ENCODE measurements around the gene SYNM.

SYNM gene

DNA sequence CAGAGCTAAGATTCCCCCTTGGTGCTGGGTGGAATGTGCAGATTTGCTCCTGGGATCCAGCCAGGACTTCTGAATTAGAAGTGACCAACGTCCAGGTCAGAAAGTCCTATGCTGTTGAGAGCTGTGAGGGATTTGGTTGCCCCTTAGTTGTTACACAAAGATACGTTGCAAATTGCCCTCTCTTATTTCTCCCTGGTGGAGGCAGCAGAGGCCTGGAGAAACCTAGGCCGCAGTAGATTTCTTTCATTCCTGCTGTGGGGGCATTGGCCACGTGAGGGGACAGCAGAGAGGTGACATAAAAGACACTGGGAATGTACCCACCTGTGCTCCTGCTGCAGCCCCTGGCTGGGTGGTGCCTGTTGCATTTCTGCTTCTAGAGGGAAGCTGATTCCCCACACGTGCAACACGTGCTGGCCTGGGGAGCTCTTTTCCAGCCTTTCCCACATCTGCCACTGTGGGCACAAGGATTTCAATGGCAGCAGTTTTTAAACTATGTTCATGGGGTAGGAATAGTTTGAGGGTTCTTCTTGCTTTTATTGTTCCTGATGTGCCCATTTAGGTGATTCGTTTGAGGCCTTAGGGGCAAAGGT, 65.7 kb downstream of the SYNM start:
- no peak for DNase-seq

DNA sequence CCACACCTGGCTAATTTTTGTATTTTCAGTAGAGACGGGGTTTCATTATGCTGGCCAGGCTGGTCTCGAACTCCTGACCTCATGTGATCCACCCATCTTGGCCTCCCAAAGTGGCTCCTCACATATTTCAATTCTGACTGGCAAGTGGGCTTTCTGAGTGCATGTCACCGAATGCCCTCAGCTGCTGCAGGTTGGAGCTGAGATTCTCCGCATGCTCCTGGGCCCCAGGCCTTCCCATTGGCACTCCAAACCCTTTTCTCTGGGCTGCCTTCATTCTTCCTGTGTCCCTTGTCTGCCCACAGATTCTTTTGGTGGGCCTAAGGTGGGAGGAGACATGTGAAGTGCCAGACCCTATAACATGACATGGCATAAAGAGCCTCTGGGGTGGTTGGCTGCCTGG, 67.3 kb downstream of the SYNM start:
- no peak for DNase-seq

DNA sequence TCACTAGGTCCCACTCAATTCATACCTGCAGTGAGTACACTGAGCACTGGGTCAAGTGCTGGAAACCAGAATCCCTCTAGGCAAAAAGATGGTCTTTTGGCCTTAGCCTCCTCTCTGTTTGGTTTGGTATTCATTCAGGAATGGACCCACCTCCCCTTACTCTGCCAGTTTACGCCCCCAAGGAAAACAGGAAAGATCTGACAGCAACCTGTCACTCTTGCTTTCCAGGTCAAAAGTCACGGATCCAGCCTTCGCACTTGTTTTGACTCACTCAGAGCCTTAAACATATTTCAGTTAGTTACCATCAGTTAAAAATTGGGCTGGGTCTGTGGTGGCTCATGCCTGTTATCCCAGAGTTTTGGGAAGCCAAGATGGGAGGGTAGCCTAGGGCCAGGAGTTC, 68.1 kb downstream of the SYNM start:
- DNase-seq = no peak

DNA sequence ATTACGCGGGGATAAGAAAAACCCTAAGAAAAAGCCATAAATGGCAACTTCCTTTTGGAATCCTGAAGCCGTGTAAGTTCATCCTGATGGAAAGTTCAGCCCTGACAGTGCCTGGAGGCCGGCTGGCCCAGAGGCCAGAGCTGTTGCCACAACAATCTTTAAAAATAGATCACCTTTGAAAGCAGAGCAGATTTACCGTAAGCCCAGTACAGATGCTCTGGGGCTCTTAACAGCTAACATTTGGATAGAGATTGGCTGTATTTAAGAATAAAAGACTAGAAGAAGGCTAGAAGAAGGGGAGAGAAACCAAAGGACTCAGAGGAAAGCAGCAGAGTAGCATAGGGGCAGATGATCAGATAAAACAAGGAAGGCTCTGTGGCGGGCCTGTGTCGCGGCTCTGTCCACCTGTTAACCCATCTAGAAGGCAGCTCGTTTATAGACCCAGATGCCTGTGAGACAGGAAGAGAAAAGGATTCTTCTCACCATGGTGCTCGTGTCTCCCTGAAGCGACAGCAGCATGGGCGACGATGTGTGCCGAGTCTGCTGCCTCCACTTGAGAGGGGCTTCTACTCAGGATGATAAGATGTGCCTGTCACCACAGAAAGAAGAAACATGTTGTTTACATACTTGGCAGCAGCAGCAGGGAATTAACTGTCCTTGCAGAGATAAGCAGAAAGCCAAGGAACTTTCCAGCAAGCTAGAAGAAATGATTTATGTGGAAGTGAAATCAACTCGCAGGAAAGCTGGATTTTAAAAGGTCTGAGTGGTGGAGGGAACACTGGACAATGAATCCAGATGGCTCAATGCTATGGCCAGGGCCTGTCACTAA, 69.9 kb downstream of the SYNM start:
- no peak for DNase-seq

DNA sequence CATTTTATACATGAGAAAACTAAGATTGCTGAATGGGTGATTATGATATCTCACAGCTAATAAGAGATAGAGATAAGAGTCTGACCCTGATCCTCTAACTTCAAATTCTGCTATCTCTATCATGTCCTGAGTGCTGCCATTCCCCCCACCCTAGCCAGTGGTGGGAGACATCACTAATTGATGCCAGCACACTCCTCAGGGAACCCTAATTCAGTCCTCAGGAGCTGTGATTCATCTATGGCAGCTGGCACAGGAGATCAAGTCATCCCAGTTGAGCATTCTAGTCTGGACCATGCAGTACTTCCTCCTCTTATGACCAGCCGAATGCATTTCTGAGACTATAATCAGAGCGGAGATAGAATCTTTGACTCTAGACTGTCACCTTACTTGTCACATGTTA, 71.9 kb downstream of the SYNM start:
- DNase-seq = no peak

DNA sequence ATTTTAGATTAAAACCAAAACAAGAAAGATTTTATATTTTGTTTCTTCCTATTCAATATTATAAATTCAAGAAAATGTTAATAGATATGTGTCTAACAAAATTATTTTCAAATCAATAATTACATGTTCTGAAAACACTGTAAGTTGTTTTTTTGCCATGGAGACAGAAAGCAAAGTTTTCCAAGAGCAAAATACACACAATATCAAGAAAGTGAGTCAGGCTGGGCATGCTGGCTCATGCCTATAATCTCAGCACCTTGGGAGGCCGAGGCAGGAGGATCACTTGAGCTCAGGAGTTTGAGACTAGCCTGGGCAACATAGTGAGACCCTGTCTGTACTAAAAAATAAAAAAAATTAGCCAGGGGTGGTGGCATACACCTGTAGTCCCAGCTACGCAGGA, 72.8 kb downstream of the SYNM start:
- no peak for DNase-seq

DNA sequence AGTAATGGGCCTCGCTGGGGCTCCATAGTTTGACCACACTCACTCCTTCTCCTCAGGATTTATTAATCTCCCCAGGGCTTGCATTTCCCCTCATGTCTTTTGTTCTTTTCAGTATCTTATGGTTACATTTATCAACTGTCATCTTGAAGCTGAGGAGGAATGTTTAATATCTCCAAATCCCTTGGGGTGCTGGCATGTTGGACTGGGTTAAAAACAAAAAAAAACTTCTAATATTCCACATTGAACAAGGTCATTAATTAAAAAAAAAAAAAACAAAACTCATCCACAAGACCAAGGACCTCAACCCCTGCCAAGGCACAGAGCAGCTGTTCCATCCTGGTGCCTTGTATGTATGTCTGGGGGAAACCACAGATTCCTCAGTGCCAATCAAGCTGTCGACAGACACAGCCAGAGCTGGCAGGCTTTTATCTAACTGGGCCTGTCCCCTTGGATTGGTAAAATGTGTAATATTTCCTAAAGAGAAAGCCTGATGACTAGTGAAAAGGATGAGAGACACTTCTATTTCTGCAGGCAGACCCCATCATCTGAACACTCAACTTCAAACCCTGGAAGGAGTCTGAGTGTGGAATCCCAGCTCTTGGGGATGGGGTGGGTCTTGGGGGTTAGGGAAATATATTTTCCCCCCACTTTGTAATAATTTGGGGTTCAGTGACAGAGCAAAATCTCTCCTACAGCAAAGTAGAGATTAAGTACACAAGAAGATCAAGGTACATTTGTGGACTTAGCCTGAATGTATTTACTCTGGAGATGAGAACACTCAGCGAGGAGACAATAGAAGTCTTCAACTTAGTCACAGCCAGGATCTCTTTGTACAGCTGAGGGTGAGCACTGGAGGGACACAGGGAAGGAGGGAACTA, 75.4 kb downstream of the SYNM start:
- no peak for DNase-seq

DNA sequence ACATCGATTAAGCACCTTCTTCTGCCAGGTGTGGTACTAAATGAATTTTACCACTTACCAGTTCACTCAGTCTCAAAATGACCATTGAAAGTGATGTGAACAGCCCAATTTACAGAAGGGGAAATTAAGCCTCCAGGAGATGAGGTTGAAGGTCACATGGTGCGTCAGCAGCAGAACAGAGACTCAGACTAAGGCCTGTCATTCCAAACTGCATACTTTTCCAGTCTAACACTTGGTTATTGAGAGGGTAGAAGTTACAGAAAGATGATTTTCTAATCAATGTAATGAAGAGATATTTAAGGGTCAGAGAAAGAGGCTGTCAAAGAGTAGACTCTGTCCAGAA, 76.1 kb downstream of the SYNM start:
- DNase-seq = no peak

DNA sequence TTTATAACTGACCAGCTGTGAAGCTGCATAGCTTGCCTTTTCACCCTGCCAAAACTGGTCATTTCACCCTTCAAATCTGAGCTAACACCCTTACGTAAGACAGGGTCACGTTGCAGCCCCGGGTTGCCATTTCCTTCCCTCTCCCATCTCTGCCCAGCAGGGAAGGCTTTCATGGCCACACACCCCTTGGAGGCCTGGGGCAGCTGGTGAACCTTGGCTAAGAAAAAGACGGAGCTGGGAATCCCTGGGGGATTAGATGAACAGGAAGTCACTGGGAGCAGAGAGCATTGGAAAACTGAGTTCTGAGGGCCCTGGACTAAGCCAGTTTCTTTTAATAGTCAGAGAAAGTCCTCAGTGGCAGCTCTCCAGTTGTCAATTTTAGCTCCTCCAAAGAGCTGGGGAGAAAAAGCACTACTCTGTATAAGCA, 76.7 kb downstream of the SYNM start:
- no peak for DNase-seq

DNA sequence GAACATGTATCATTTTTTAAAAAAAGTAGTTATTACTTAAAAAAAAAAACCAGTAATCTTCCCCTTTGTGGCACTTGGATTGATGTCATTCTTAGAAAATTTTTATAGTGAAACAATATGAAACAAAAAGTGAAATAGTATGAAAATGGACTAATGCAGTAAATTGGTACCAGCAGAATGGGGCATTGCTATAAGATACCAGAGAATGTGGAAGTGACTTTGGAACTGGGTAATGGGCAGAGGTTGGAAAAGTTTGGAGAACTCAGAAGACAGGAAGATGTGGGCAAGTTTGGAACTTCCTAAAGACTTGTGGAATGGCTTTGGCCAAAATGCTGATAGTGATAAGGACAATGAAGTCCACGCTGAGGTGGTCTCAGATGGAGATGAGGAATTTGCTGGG, 77.9 kb downstream of the SYNM start:
- DNase-seq = no peak
